ENCODE results near the gene DARS2.
A peak's percentile ranks its signal among the peaks of the same experiment; 100 is the strongest.
"Not testable (repeated sequence)": the region's sequence is repeated elsewhere in the genome, so short reads cannot be mapped to it uniquely, and the experiment has no call there.

Gene DARS2

GRCh38 chr1:173862769-173863223 lies 38.3 kb downstream of the DARS2 start:
- DNase-seq, result no peak

DNA sequence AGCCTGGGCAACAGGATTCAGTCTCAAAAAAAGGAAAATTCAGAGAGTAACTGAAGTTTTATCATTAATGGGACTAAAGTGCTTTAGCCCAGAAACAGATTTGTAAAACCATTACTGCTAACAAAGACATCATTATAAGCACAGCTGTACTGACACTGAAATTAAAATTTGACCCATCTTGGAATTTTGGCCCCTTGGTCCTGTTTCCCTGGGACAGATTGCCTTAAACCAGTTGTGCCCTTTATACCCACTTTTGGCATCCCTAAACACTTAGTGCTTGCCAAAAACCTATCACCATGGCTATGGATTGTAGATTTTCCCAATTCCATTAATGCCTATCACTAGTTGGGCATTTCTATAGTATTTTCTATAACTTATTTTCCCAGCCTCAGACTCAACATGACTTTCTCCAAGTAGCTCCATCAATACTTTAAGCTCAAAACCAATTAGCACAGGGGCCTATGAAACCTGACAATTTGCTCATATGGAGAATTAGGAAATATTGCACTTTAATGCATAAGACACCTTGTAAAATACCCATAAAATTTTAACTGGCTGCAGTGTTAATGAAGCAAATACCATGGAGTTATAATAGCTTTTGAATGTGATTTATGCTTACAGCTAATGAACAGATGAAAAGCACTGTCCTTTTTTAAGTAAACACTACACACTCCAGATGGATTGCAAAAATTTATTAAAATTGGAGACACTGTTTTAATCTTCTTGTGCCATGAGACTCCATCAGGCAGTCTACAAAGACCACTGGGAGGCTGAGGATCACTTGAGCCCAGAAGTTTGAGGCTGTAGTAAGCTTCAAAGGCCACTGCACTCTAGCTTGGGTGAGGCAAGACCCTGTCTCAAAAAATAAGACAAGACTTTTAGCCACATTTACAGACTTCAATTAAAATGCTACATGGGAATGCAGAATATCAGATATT lies 39.0 kb downstream of the DARS2 start:
- DNase-seq, result no peak

- DNase-seq, result no peak
These were observed 39.9 kb downstream of the DARS2 start for GRCh38 chr1:173864179-173864867.

GRCh38 chr1:173865468-173866164 lies 41.1 kb downstream of the DARS2 start:
- DNase-seq, result no peak

DNA sequence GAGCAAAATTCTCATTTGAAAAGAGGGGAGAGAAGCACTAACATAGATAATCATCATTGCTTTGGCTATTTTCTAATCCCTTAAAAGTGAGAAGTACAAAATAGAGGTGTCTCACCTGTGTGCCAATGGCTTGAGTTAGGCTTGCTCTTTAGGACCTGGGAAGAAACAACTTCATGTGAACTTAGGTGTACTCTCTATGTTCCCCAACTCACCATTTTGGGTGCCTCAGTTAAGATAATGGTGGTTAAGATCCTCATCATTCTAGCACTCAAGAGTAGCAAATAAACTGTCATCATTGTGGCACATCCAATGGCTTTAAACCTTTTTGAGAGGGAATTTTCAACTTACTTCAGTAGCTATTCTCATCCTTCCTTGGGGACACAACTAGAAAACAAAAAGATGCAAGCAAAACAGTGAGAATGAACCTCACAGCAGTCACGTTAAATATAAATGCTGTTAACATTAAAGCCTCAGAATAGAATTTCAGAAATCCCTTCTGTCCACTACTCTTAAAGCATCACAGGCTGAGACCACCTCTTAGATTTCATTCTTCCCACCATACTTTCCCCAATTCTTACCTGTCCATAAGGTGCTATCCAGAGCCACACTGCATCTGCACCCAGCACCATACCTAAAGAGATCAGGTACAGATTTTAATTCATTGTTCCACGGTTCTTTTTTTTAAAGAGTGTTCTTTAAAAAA lies 42.1 kb downstream of the DARS2 start:
- no peak for DNase-seq

GRCh38 chr1:173867141-173867752 lies 42.8 kb downstream of the DARS2 start:
- DNase-seq, result no peak

- DNase-seq, result peak; percentile 92
These were observed 43.3 kb downstream of the DARS2 start, which contains the start of gene GAS5 for GRCh38 chr1:173867753-173868265. Gene GAS5, minus strand, starts transcription at chr1:173867989.

GRCh38 chr1:173868266-173869020 lies 44.0 kb downstream of the DARS2 start, which contains the start of gene ZBTB37:
Gene ZBTB37, plus strand, starts transcription at chr1:173868380. Its CDS starts 1,846 bp downstream, at chr1:173870226.
- DNase-seq, result peak; percentile 25

- DNase-seq, result no peak
These were observed 44.5 kb downstream of the DARS2 start for GRCh38 chr1:173869021-173869359.

DNA sequence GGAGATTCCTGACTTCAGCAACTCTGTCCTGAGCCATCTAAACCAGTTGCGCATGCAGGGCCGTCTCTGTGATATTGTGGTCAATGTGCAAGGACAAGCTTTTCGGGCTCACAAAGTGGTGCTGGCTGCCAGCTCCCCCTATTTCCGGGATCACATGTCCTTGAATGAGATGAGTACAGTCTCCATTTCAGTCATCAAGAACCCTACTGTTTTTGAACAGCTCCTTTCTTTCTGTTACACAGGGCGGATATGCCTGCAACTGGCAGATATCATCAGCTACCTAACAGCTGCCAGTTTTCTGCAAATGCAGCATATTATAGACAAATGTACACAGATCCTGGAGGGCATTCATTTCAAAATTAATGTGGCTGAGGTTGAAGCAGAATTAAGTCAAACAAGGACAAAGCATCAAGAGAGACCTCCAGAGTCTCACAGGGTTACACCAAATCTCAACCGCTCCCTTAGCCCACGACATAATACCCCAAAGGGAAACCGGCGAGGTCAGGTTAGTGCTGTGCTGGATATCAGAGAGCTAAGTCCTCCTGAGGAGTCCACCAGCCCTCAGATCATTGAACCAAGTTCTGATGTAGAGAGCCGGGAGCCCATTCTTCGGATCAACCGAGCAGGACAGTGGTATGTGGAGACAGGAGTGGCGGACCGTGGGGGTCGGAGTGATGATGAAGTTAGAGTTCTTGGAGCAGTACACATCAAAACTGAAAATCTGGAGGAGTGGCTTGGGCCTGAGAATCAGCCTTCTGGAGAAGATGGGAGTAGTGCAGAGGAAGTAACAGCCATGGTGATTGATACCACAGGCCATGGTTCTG lies 46.0 kb downstream of the DARS2 start:
- peak; percentile 0 for DNase-seq

- DNase-seq, result no peak
These were observed 46.6 kb downstream of the DARS2 start for GRCh38 chr1:173871091-173871490.

- DNase-seq, result no peak
These were observed 47.0 kb downstream of the DARS2 start for GRCh38 chr1:173871500-173871899.

GRCh38 chr1:173876732-173877131 lies 52.3 kb downstream of the DARS2 start:
- no peak for DNase-seq

- no peak for DNase-seq
These were observed 53.8 kb downstream of the DARS2 start for GRCh38 chr1:173878251-173878650.

DNA sequence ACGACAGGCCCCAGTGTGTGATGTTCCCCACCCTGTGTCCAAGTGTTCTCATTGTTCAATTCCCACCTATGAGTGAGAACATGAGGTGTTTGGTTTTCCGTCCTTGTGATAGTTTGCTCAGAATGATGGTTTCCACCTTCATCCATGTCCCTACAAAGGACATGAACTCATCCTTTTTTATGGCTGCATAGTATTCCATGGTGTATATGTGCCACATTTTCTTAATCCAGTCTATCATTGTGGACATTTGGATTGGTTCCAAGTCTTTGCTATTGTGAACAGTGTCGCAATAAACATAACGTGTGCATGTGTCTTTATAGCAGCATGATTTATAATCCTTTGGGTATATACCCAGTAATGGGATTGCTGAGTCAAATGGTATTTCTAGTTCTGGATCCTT lies 56.6 kb downstream of the DARS2 start:
- DNase-seq, result not testable (repeated sequence)

- DNase-seq, result no peak
These were observed 60.2 kb downstream of the DARS2 start for GRCh38 chr1:173884701-173885100.

DNA sequence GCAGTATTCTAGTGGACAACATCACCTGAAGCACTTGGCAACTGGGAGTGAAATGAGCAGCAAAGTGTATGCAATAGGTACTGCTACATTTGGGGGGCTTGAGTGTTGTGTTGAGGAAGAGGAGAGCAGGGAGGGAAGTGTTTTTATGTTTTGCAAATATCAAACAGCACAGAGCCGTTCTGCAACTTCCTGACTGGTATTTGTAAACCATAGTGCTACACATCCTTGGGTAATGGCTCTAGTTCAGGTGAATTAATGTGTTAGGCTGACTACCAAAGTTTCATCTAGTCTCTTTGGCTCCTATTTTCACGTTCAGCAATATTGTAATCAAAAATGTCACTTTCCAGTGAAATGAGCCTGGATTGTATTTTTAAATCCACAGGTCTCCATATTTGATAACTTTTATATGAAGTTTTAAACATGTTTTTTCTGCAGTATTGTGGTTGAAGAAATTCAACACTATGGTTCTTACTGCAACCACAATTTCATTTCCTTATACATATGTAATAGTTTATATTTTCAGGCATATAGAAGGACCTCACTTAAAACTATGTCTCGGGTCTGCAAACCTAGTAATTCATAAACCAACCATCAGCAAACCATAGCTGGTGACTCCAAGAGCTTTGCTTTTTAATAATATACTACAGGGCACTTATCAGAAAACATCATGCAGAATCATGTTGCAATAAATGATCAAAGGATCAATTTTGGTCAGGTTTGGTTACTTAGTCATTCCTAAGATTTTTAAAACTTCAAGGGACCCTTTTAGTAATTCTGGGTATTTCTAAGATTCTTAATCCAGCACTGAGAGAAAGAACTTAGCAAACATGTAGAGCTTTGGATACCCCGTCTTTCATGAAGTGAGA lies 62.5 kb downstream of the DARS2 start:
- no peak for DNase-seq

GRCh38 chr1:173887627-173888026 lies 63.2 kb downstream of the DARS2 start:
- no peak for DNase-seq

GRCh38 chr1:173888749-173889148 lies 64.3 kb downstream of the DARS2 start:
- no peak for DNase-seq

Measured in NCI-H2029 treated with DMSO at 0.1 percent for 48 hours (cell line).